Measurements from ENCODE around the gene MCF2.
A peak's percentile ranks its signal among the peaks of the same experiment; 100 is the strongest.
"Not testable (repeated sequence)": the region's sequence is repeated elsewhere in the genome, so short reads cannot be mapped to it uniquely, and the experiment has no call there.

Gene MCF2, protein sequence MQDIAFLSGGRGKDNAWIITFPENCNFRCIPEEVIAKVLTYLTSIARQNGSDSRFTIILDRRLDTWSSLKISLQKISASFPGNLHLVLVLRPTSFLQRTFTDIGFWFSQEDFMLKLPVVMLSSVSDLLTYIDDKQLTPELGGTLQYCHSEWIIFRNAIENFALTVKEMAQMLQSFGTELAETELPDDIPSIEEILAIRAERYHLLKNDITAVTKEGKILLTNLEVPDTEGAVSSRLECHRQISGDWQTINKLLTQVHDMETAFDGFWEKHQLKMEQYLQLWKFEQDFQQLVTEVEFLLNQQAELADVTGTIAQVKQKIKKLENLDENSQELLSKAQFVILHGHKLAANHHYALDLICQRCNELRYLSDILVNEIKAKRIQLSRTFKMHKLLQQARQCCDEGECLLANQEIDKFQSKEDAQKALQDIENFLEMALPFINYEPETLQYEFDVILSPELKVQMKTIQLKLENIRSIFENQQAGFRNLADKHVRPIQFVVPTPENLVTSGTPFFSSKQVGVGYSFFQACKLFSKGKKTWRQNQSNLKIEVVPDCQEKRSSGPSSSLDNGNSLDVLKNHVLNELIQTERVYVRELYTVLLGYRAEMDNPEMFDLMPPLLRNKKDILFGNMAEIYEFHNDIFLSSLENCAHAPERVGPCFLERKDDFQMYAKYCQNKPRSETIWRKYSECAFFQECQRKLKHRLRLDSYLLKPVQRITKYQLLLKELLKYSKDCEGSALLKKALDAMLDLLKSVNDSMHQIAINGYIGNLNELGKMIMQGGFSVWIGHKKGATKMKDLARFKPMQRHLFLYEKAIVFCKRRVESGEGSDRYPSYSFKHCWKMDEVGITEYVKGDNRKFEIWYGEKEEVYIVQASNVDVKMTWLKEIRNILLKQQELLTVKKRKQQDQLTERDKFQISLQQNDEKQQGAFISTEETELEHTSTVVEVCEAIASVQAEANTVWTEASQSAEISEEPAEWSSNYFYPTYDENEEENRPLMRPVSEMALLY

GRCh38 chrX:139708067-139708466, at the start of gene MCF2:
Gene MCF2 (minus strand): TSS chrX:139708167. CDS start chrX:139651744, 56,423 bp downstream.
- no peak for FAIRE-seq
- DNase-seq (ENCODE audit: insufficient read length, low spot score), result no peak

- no peak for FAIRE-seq
Observed at GRCh38 chrX:139751053-139751452, 43.1 kb upstream of the MCF2 start.

GRCh38 chrX:139750390-139750789, 42.4 kb upstream of the MCF2 start:
- FAIRE-seq (peak; percentile 14), DNase-seq (ENCODE audit: insufficient read length, low spot score) (no peak)

More at GRCh38 chrX:139751053-139751452, 43.1 kb upstream of the MCF2 start:
- DNase-seq (ENCODE audit: insufficient read length, low spot score), result no peak

GRCh38 chrX:139739138-139739537, 31.2 kb upstream of the MCF2 start:
- FAIRE-seq, result peak; percentile 77

GRCh38 chrX:139738581-139738980, 30.6 kb upstream of the MCF2 start:
- FAIRE-seq, result no peak

More at GRCh38 chrX:139739138-139739537, 31.2 kb upstream of the MCF2 start:
- DNase-seq (ENCODE audit: insufficient read length, low spot score), result no peak

GRCh38 chrX:139736151-139736550, 28.2 kb upstream of the MCF2 start:
- DNase-seq (ENCODE audit: insufficient read length, low spot score) (no peak), FAIRE-seq (no peak)

More at GRCh38 chrX:139738581-139738980, 30.6 kb upstream of the MCF2 start:
- DNase-seq (ENCODE audit: insufficient read length, low spot score), result no peak

GRCh38 chrX:139734996-139735395, 27.0 kb upstream of the MCF2 start:
- FAIRE-seq (no peak), DNase-seq (ENCODE audit: insufficient read length, low spot score) (no peak)

DNA sequence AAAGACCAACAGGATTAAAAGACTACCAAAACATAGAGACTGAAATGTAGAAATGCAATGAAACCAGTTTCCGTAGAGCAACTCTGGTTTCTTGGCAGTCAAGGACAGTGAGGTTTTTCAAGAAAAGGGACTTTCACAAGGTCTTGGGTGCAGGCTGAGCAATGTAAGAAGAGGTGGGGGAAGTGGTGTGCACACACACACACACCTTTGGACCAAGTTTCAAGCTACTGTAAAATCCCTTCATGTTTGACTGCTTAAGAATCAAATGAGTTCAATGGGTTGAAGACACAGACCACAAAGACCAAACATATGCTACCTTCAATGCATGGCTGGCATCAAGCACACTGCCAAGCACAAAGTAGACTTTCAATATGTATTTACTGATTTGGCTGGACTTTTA, 17.8 kb upstream of the MCF2 start:
- FAIRE-seq (peak; percentile 89), DNase-seq (ENCODE audit: insufficient read length, low spot score) (no peak)

- DNase-seq (ENCODE audit: insufficient read length, low spot score), result no peak
- no peak for FAIRE-seq
Observed at GRCh38 chrX:139724626-139725025, 16.7 kb upstream of the MCF2 start.

DNA sequence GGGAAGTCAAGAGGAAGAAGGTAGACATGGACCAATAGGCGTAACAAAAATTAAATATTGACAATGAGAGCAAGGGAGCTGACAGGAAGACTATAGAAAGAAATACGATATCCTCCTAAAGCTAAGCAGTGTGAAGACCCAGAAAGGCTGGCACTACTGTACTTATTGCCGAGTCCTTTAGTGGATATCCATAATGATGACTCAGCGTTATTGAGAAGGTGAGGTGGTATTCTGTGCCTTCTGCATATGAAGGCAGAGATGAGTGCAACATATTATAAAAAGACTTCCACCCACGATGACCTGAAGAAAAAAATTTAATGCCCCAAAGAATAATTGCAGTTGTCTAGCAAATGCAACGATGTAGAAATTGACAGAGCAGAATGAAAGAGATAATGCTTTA, 13.0 kb upstream of the MCF2 start:
- DNase-seq (ENCODE audit: insufficient read length, low spot score) (no peak), FAIRE-seq (no peak)

DNA sequence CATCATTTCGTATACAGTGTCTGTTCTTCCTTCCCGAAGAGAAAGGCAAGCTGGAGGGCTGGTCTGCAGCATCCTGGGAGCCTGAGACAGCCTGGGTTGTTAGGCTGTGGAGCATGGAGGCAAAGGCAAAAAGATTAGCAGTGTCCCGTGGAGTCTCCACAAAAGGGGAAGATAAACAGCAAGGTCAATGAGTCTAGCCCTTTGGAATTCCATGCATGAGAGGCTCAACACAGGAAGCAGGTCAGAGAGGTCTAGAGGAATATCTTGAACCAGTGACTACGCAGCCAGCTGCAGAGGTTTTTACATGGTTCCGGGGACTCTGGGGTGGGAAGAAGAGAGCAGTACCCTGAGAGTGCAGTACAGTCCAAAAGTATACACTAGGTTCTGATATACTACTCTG, 12.2 kb upstream of the MCF2 start:
- FAIRE-seq (no peak), DNase-seq (ENCODE audit: insufficient read length, low spot score) (no peak)

- no peak for DNase-seq (ENCODE audit: insufficient read length, low spot score)
- peak; percentile 26 for FAIRE-seq
Observed at GRCh38 chrX:139702658-139703057, 5.3 kb downstream of the MCF2 start.

DNA sequence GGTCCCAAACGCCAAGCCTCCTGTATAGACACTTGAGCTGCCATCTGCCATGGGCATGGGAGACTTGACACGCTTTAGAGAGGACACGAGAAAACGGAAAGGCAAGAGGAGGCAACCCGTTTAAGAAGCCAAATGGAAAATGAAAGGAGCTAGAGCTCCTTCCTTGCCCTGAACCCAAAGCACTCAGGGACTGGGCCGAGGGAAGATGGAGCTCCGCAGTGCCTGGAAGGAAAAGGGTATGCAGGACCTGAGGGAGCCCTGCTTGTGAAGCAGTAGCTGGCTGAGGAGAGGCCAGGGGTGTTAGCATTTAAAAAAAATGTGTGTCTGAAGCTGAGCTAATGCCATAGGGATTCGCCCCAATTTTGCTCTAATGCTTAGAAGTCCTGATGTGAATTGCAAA, 15.1 kb downstream of the MCF2 start:
- FAIRE-seq, result no peak

DNA sequence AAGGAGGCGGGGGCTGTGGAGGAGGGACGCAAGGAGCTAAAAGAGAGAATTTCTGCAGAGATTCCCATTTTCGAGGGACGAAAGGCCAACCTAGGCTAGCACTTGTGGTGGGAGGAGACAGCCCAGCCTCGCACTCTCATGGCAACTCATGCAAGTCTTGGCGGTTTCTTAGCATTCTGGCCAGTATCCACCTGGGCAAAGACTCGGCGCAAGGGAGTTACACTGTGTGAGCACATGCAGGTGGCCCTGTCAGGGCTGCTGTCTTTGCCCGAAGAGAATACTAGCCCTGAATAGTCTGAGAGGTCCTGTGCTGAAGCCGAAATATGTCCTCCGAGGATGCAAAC, 15.5 kb downstream of the MCF2 start:
- DNase-seq (ENCODE audit: insufficient read length, low spot score) (no peak), FAIRE-seq (no peak)

More for the DNA sequence above, 15.1 kb downstream of the MCF2 start:
- no peak for DNase-seq (ENCODE audit: insufficient read length, low spot score)

GRCh38 chrX:139691843-139692505, 16.0 kb downstream of the MCF2 start:
- no peak for DNase-seq (ENCODE audit: insufficient read length, low spot score)
- FAIRE-seq, result no peak

DNA sequence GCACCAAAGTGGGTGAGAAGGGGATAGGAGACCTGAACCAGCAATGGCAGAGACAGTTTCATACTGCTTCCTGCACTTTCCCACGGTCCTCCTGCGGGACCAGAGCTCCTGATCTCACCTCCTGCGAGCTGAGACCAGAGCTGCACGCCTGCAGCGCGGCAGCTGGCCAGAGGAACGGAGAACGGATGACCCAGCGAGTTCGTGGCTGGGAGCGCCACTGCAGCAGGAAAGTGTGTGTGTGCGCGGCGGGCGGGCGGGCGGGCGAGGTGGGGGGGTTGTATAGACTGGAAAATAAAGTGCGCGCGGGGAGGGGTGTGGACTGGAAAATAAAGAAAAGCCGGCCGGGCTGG, 16.5 kb downstream of the MCF2 start:
- DNase-seq (ENCODE audit: insufficient read length, low spot score) (no peak), FAIRE-seq (no peak)

DNA sequence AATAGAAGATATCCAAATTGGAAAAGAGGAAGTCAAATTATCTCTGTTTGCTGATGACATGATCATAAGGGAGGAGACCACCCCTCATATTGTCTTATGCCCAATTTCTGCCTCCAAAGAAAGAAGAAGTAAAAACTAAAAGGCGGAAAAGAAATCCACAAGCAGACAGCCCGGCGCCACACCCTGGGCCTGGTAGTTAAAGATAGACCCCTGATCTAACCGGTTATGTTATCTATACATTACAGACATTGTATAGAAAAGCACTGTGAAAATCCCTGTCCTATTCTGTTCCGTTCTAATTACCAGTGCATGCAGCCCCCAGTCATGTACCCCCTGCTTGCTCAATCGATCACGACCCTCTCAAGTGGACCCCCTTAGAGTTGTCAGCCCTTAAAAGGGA, 22.8 kb downstream of the MCF2 start:
- DNase-seq (ENCODE audit: insufficient read length, low spot score); FAIRE-seq: not testable (repeated sequence)

GRCh38 chrX:139680356-139680755, 27.6 kb downstream of the MCF2 start:
- FAIRE-seq (no peak), DNase-seq (ENCODE audit: insufficient read length, low spot score) (no peak)

DNA sequence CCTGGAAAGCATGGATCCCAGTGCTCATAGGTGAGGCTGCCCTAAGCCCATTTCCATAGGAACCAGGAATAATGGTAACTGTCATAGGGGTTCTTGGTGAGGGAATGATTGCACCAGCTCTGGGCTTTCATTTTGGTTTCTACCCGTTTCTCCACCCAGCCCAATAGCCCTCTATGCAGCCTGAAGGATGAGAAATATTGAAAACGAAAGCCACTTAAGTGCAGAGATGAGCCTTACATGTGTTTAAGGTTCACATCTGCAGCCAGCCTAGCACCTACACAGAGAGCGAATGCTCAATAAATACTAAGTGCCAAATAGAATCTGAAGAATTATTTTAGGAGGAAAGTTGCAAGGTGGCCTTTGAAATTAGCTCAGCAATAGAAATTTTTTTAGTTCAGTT, 60.4 kb downstream of the MCF2 start:
- no peak for DNase-seq (ENCODE audit: insufficient read length, low spot score)
- peak; percentile 86 for FAIRE-seq

GRCh38 chrX:139642241-139642927, 65.6 kb downstream of the MCF2 start:
- FAIRE-seq (no peak), DNase-seq (ENCODE audit: insufficient read length, low spot score) (no peak)
